GM23338 (cell line): Measurements from ENCODE around the gene FHAD1. TPM values are rescaled to one million over a fixed set of nuclear protein-coding genes. Genes with fewer than 3 reads are reported as not detected.

ENCODE experiments used
- ATAC-seq: fragments of 200-7000 bp; cut with Tn5 transposase; 3 replicates; pipeline ENCODE4 v1.9.1; 2020
- DNase-seq: peaks from one replicate; pipeline ENCODE4 v3.0.0-alpha.2; 2015; ENCODE audit warnings: low spot score
- H2AFZ ChIP-seq: fragments of 200-600 bp; sonication (generic); 2 replicates; pipeline ENCODE4 v1.8.0; 2016; ENCODE audit warnings: antibody characterized with exemption, mild to moderate bottlenecking, moderate library complexity
- H3F3A ChIP-seq: fragments of 200-600 bp; sonication (generic); replicated peaks from 2 replicates; pipeline ENCODE4 v1.8.0; 2017; ENCODE audit warnings: antibody characterized with exemption, mixed run types, low read depth
- H3K27ac ChIP-seq: fragments of 200-600 bp; sonication (generic); 2 replicates; pipeline ENCODE4 v1.6.1; 2016; ENCODE audit warnings: low read depth
- H3K27me3 ChIP-seq: fragments of 200-600 bp; sonication (generic); 2 replicates; pipeline ENCODE4 v1.8.0; 2016; ENCODE audit warnings: mild to moderate bottlenecking, mixed run types, moderate library complexity; ENCODE audit not compliant: insufficient read depth
- H3K36me3 ChIP-seq: fragments of 200-600 bp; sonication (generic); 2 replicates; pipeline ENCODE4 v1.8.0; 2016; ENCODE audit warnings: mild to moderate bottlenecking; ENCODE audit not compliant: insufficient read depth
- H3K4me1 ChIP-seq: fragments of 200-600 bp; sonication (generic); 2 replicates; pipeline ENCODE4 v1.8.0; 2016; ENCODE audit warnings: mild to moderate bottlenecking, moderate library complexity; ENCODE audit not compliant: insufficient read depth
- H3K4me2 ChIP-seq: fragments of 200-600 bp; sonication (generic); 2 replicates; pipeline ENCODE4 v1.7.1; 2017; ENCODE audit warnings: mixed run types
- H3K4me3 ChIP-seq: fragments of 200-600 bp; sonication (generic); 2 replicates; pipeline ENCODE4 v1.6.1; 2016; ENCODE audit warnings: mixed run types
- H3K79me2 ChIP-seq: fragments of 200-600 bp; sonication (generic); replicated peaks from 2 replicates; pipeline ENCODE4 v1.8.0; 2017; ENCODE audit warnings: mild to moderate bottlenecking; ENCODE audit not compliant: insufficient read depth
- H3K9me2 ChIP-seq: fragments of 200-600 bp; sonication (generic); 2 replicates; pipeline ENCODE4 v1.8.0; 2017; ENCODE audit not compliant: insufficient read depth
- H4K20me1 ChIP-seq: fragments of 200-600 bp; sonication (generic); replicated peaks from 2 replicates; pipeline ENCODE4 v1.8.0; 2017; ENCODE audit warnings: mild to moderate bottlenecking; ENCODE audit not compliant: insufficient read depth
- H3K27ac Mint-ChIP-seq: 2 replicates; pipeline ENCODE4 v1.8.0; 2020; ENCODE audit warnings: inconsistent platforms, mild to moderate bottlenecking, moderate library complexity, mixed read lengths
- H3K27me3 Mint-ChIP-seq: 3 replicates; pipeline ENCODE4 v1.8.0; 2022; ENCODE audit warnings: low read depth, mild to moderate bottlenecking, moderate library complexity, mixed read lengths, inconsistent platforms; ENCODE audit not compliant: insufficient read depth, poor library complexity
- H3K36me3 Mint-ChIP-seq: 3 replicates; pipeline ENCODE4 v1.8.0; 2021; ENCODE audit warnings: low read depth, mild to moderate bottlenecking, inconsistent platforms, moderate library complexity, mixed read lengths
- H3K4me1 Mint-ChIP-seq: 3 replicates; pipeline ENCODE4 v1.8.0; 2020; ENCODE audit warnings: mild to moderate bottlenecking, inconsistent platforms, mixed read lengths
- H3K4me3 Mint-ChIP-seq: 3 replicates; pipeline ENCODE4 v1.8.0; 2021; ENCODE audit warnings: moderate library complexity, mild to moderate bottlenecking, inconsistent platforms, mixed read lengths
- H3K9me3 Mint-ChIP-seq: 3 replicates; pipeline ENCODE4 v1.8.0; 2020; ENCODE audit warnings: moderate library complexity, mild to moderate bottlenecking, inconsistent platforms, mixed read lengths
- CREB1 ChIP-seq: fragments of 250-450 bp; sonication (Bioruptor Pico); IDR thresholded peaks from 2 replicates; pipeline ENCODE4 v1.5.0; 2020; ENCODE audit warnings: low read depth, mild to moderate bottlenecking, moderate library complexity
- ETS1 ChIP-seq: IDR thresholded peaks from 2 replicates; pipeline ENCODE4 v1.6.1; 2016; ENCODE audit warnings: antibody characterized with exemption
- EZH2 ChIP-seq: fragments of 200-600 bp; sonication (generic); IDR thresholded peaks from one replicate; pipeline ENCODE4 v1.8.0; 2017; ENCODE audit warnings: antibody characterized with exemption, mild to moderate bottlenecking, low read depth; ENCODE audit not compliant: unreplicated experiment
- EZH2phosphoT487 ChIP-seq: fragments of 200-600 bp; sonication (generic); IDR thresholded peaks from one replicate; pipeline ENCODE4 v1.8.1; 2018; ENCODE audit warnings: antibody characterized with exemption; ENCODE audit not compliant: unreplicated experiment
- JUNB ChIP-seq: IDR thresholded peaks from one replicate; pipeline ENCODE4 v1.6.1; 2016; ENCODE audit warnings: antibody characterized with exemption; ENCODE audit not compliant: unreplicated experiment
- NANOG ChIP-seq: IDR thresholded peaks from 2 replicates; pipeline ENCODE4 v1.6.1; 2016; ENCODE audit warnings: antibody characterized with exemption, borderline replicate concordance
- POLR2AphosphoS5 ChIP-seq: IDR thresholded peaks from 2 replicates; pipeline ENCODE4 v1.6.1; 2016; ENCODE audit warnings: antibody characterized with exemption, low read depth
- REST ChIP-seq: IDR thresholded peaks from one replicate; pipeline ENCODE4 v1.6.1; 2018; ENCODE audit warnings: antibody characterized with exemption; ENCODE audit not compliant: unreplicated experiment
- STAT1 ChIP-seq: IDR thresholded peaks from one replicate; pipeline ENCODE4 v1.6.1; 2016; ENCODE audit warnings: antibody characterized with exemption; ENCODE audit not compliant: unreplicated experiment
- ZNF114 ChIP-seq: fragments of 250-450 bp; sonication (Bioruptor Pico); IDR thresholded peaks from 2 replicates; pipeline ENCODE4 v1.5.0; 2020; ENCODE audit warnings: mild to moderate bottlenecking, moderate library complexity
- ZNF331 ChIP-seq: fragments of 250-450 bp; sonication (Bioruptor Pico); IDR thresholded peaks from 2 replicates; pipeline ENCODE4 v1.5.0; 2020; ENCODE audit warnings: low read depth, mild to moderate bottlenecking, moderate library complexity
- ZNF462 ChIP-seq: fragments of 250-450 bp; sonication (Bioruptor Pico); IDR thresholded peaks from 2 replicates; pipeline ENCODE4 v1.5.0; 2020; ENCODE audit warnings: mild to moderate bottlenecking, moderate library complexity
- polyA plus RNA-seq: library from polyadenylated mRNA; unstranded; fragments of >200 nt; fragmentation: Nextera tagmentation; extraction: Ambion mirVana; gene quantifications from 2 replicates; pipeline ENCODE4 v1.2.1, GENCODE V29; 2016
- total RNA-seq: library from RNA; depleted of rRNA; stranded (reverse); fragments of >200 nt; shearing (Covaris generic); gene quantifications from 2 replicates; pipeline ENCODE4 v1.2.3, GENCODE V29; 2014
- TF ChIP-seq, protein P1 (sequence below), 2 experiments: fragments of 200-600 bp in 1 of 2; sonication (generic) in 1 of 2; conservative IDR thresholded peaks; 2 replicates each; pipeline versions ENCODE4 v1.5.1 to v1.6.1; 2016 to 2017; ENCODE audit warnings: antibody characterized with exemption in 2 of 2, low read depth in 2 of 2, mild to moderate bottlenecking in 2 of 2, moderate library complexity in 1 of 2

The FHAD1 gene
- total and polyA plus RNA-seq, 2 experiments from 2014 or later, result 1.8 to 3.3 TPM

- no peaks in the 10 kb centered on the region for H3K79me2 ChIP-seq
- H3K4me2 ChIP-seq, result no peak overlapping the region
- TF ChIP-seq POLR2AphosphoS5 (no peak), ZNF462 (CRISPR knock-in tag) (no peak), CREB1 (CRISPR knock-in tag) (no peak), ZNF114 (CRISPR knock-in tag) (no peak), EZH2 (no peak), STAT1 (no peak), NANOG (no peak), REST (no peak), ETS1 (no peak), EZH2phosphoT487 (no peak), ZNF331 (no peak), JUNB (no peak)
- TF ChIP-seq, protein P1, sequence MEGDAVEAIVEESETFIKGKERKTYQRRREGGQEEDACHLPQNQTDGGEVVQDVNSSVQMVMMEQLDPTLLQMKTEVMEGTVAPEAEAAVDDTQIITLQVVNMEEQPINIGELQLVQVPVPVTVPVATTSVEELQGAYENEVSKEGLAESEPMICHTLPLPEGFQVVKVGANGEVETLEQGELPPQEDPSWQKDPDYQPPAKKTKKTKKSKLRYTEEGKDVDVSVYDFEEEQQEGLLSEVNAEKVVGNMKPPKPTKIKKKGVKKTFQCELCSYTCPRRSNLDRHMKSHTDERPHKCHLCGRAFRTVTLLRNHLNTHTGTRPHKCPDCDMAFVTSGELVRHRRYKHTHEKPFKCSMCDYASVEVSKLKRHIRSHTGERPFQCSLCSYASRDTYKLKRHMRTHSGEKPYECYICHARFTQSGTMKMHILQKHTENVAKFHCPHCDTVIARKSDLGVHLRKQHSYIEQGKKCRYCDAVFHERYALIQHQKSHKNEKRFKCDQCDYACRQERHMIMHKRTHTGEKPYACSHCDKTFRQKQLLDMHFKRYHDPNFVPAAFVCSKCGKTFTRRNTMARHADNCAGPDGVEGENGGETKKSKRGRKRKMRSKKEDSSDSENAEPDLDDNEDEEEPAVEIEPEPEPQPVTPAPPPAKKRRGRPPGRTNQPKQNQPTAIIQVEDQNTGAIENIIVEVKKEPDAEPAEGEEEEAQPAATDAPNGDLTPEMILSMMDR (conservative IDR thresholded peaks at IDR 0.05; ENCODE audit: low read depth in 2 of 2), result no peak
- Mint-ChIP-seq H3K36me3 (no peaks in the 10 kb centered on the region), H3K27ac (no peak overlapping the region), H3K4me3 (no peak overlapping the region), H3K4me1 (no peaks in the 10 kb centered on the region), H3K27me3 (peaks cover 11% of the 10 kb centered on the region), H3K9me3 (no peaks in the 10 kb centered on the region)
- no peaks in the 10 kb centered on the region for H3K27me3 ChIP-seq
- no peaks in the 10 kb centered on the region for H3K9me2 ChIP-seq
- no peaks in the 10 kb centered on the region for H3K4me1 ChIP-seq
- ATAC-seq, result no peak
- H3F3A ChIP-seq, result no peaks in the 10 kb centered on the region
- no peaks in the 10 kb centered on the region for H4K20me1 ChIP-seq
- no peak overlapping the region for H2AFZ ChIP-seq
- no peak for DNase-seq
- no peak overlapping the region for H3K4me3 ChIP-seq
- no peaks in the 10 kb centered on the region for H3K36me3 ChIP-seq
- no peak overlapping the region for H3K27ac ChIP-seq
Measured at GRCh38 chr1:15346346-15347030, 99.5 kb downstream of the FHAD1 start.
